ENCODE data around the gene ABHD8. TPM values are rescaled to one million over a fixed set of nuclear protein-coding genes. Genes with fewer than 3 reads are reported as not detected.
"Not testable (repeated sequence)": the region's sequence is repeated elsewhere in the genome, so short reads cannot be mapped to it uniquely, and the experiment has no call there.

Gene ABHD8
- total RNA-seq, 1 donor from 2014 or later: 8.5 TPM

DNA sequence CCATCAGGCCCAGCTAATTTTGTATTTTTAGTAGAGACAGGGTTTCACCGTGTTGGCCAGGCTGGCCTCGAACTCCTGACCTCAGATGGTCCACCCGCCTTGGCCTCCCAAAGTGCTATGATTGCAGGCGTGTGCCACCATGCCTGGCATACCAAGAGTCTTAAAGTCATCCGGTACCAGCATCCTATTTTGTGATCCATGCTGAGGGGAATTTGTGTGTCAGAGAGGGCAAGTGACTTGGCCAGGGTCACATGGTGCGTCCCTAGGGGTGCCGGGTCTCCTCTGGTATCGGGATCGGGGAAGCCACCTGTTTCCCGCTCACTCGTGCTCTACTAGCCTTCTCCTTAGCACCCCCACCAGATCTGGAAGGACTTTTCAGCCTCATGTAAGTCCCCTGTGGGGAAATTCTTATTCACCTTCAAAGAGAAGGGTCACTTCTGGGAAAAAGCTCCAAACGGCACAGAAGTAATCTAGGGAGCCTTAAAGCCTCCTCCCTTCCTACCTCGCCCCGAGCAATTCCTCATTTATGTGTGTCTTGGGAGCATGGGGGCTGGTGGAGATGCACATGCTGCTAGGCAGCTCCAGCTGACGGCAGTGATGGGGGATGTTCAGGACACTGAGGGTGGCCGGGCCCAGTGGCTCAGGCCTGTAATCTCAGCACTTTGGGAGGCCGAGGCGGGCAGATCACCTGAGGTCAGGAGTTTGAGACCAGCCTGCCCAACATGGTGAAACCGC is 27.6 kb downstream of the ABHD8 start:
- H3K9me3 Mint-ChIP-seq (ENCODE audit: unreplicated experiment): no peaks in the 10 kb centered on the region
- Histone ChIP-seq H3K4me2 (ENCODE audit: low read length) (no peak overlapping the region), H3K9ac (ENCODE audit: low read length) (no peak overlapping the region), H3K27ac (ENCODE audit: low read depth, low read length) (no peak overlapping the region), H3K4me1 (ENCODE audit: insufficient read depth, low read length) (no peaks in the 10 kb centered on the region), H3K36me3 (ENCODE audit: insufficient read depth, low read length) (peaks cover 16% of the 10 kb centered on the region), H3K79me2 (ENCODE audit: insufficient read depth, low read length) (no peaks in the 10 kb centered on the region), H3K9me3 (ENCODE audit: insufficient read depth, low read depth, low read length) (no peaks in the 10 kb centered on the region), H3K4me3 (ENCODE audit: insufficient read depth, low read depth, low read length) (no peak overlapping the region), H2AFZ (ENCODE audit: low read depth, low read length) (no peak overlapping the region), H4K20me1 (ENCODE audit: insufficient read depth, low read length) (no peaks in the 10 kb centered on the region), H3K27me3 (ENCODE audit: insufficient read depth, low read length) (no peaks in the 10 kb centered on the region)
- no peak overlapping the region for H3K27ac Mint-ChIP-seq (ENCODE audit: unreplicated experiment)
- DNase-seq (ENCODE audit: low read depth): no peak
- no peak for TF ChIP-seq EZH2 (IDR thresholded peaks at IDR 0.05; ENCODE audit: insufficient read depth, low read length)
- TF ChIP-seq, protein P1, sequence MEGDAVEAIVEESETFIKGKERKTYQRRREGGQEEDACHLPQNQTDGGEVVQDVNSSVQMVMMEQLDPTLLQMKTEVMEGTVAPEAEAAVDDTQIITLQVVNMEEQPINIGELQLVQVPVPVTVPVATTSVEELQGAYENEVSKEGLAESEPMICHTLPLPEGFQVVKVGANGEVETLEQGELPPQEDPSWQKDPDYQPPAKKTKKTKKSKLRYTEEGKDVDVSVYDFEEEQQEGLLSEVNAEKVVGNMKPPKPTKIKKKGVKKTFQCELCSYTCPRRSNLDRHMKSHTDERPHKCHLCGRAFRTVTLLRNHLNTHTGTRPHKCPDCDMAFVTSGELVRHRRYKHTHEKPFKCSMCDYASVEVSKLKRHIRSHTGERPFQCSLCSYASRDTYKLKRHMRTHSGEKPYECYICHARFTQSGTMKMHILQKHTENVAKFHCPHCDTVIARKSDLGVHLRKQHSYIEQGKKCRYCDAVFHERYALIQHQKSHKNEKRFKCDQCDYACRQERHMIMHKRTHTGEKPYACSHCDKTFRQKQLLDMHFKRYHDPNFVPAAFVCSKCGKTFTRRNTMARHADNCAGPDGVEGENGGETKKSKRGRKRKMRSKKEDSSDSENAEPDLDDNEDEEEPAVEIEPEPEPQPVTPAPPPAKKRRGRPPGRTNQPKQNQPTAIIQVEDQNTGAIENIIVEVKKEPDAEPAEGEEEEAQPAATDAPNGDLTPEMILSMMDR (IDR thresholded peaks at IDR 0.05; ENCODE audit: insufficient read depth, low read depth, low read length): no peak
- no peaks in the 10 kb centered on the region for H3K27me3 Mint-ChIP-seq (ENCODE audit: low read depth, unreplicated experiment)
- H3K4me3 Mint-ChIP-seq (ENCODE audit: unreplicated experiment): no peak overlapping the region
- no peak for FAIRE-seq
- no peaks in the 10 kb centered on the region for H3K4me1 Mint-ChIP-seq (ENCODE audit: low read depth, unreplicated experiment)
- H3K36me3 Mint-ChIP-seq (ENCODE audit: low read depth, unreplicated experiment): peaks cover 15% of the 10 kb centered on the region

DNA sequence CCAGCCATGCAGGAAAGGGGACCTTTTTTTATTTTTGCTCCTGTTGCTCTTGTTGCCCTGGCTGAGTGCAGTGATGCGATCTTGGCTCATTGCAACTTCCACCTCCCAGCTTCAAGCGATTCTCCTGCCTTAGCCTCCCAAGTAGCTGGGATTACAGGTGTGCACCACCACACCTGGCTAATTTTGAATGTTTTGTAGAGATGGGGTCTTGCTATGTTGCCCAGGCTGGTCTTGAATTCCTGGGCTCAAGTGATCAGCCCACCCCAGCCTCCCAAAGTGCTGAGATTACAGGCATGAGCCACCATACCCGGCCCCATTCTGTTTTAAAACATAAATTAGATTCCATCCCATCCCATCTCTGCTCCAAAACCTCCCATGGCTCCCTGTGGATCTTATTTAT is 28.3 kb downstream of the ABHD8 start:
- not testable (repeated sequence) for H3K4me3 Mint-ChIP-seq (ENCODE audit: unreplicated experiment); H2AFZ ChIP-seq (ENCODE audit: low read depth, low read length); H4K20me1 ChIP-seq (ENCODE audit: insufficient read depth, low read length); H3K4me1 Mint-ChIP-seq (ENCODE audit: low read depth, unreplicated experiment); H3K9me3 Mint-ChIP-seq (ENCODE audit: unreplicated experiment); H3K9ac ChIP-seq (ENCODE audit: low read length); H3K4me2 ChIP-seq (ENCODE audit: low read length); H3K4me1 ChIP-seq (ENCODE audit: insufficient read depth, low read length); H3K79me2 ChIP-seq (ENCODE audit: insufficient read depth, low read length); H3K27ac Mint-ChIP-seq (ENCODE audit: unreplicated experiment); H3K27ac ChIP-seq (ENCODE audit: low read depth, low read length); FAIRE-seq; H3K9me3 ChIP-seq (ENCODE audit: insufficient read depth, low read depth, low read length); H3K27me3 ChIP-seq (ENCODE audit: insufficient read depth, low read length); H3K27me3 Mint-ChIP-seq (ENCODE audit: low read depth, unreplicated experiment); DNase-seq (ENCODE audit: low read depth); H3K4me3 ChIP-seq (ENCODE audit: insufficient read depth, low read depth, low read length)
- H3K36me3 ChIP-seq (ENCODE audit: insufficient read depth, low read length): peaks cover 16% of the 10 kb centered on the region
- peaks cover 15% of the 10 kb centered on the region for H3K36me3 Mint-ChIP-seq (ENCODE audit: low read depth, unreplicated experiment)

DNA sequence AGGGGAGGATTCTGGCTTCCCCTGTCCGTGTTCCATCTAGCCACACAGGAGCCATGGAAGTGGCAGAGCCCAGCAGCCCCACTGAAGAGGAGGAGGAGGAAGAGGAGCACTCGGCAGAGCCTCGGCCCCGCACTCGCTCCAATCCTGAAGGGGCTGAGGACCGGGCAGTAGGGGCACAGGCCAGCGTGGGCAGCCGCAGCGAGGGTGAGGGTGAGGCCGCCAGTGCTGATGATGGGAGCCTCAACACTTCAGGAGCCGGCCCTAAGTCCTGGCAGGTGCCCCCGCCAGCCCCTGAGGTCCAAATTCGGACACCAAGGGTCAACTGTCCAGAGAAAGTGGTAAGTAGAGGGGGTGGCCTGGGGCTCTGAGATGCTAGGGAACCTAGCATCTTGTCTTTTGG is 34.5 kb downstream of the ABHD8 start:
- H3K27ac Mint-ChIP-seq (ENCODE audit: unreplicated experiment): peak overlapping the region; percentile 94
- peak overlapping the region; percentile 62 for H3K4me3 Mint-ChIP-seq (ENCODE audit: unreplicated experiment)
- Histone ChIP-seq H3K27ac (ENCODE audit: low read depth, low read length) (no peak overlapping the region), H3K79me2 (ENCODE audit: insufficient read depth, low read length) (peaks cover 16% of the 10 kb centered on the region), H4K20me1 (ENCODE audit: insufficient read depth, low read length) (no peaks in the 10 kb centered on the region), H3K9me3 (ENCODE audit: insufficient read depth, low read depth, low read length) (no peaks in the 10 kb centered on the region), H3K4me1 (ENCODE audit: insufficient read depth, low read length) (no peaks in the 10 kb centered on the region), H3K4me2 (ENCODE audit: low read length) (peak overlapping the region; percentile 92), H3K36me3 (ENCODE audit: insufficient read depth, low read length) (peaks cover 5% of the 10 kb centered on the region), H2AFZ (ENCODE audit: low read depth, low read length) (no peak overlapping the region), H3K9ac (ENCODE audit: low read length) (no peak overlapping the region), H3K4me3 (ENCODE audit: insufficient read depth, low read depth, low read length) (no peak overlapping the region), H3K27me3 (ENCODE audit: insufficient read depth, low read length) (no peaks in the 10 kb centered on the region)
- peaks cover 3% of the 10 kb centered on the region for H3K36me3 Mint-ChIP-seq (ENCODE audit: low read depth, unreplicated experiment)
- no peaks in the 10 kb centered on the region for H3K27me3 Mint-ChIP-seq (ENCODE audit: low read depth, unreplicated experiment)
- TF ChIP-seq EZH2 (IDR thresholded peaks at IDR 0.05; ENCODE audit: insufficient read depth, low read length): no peak
- TF ChIP-seq, protein P1 (IDR thresholded peaks at IDR 0.05; ENCODE audit: insufficient read depth, low read depth, low read length): no peak
- FAIRE-seq (no peak), DNase-seq (ENCODE audit: low read depth) (no peak)
- H3K4me1 Mint-ChIP-seq (ENCODE audit: low read depth, unreplicated experiment): peaks cover 2% of the 10 kb centered on the region
- H3K9me3 Mint-ChIP-seq (ENCODE audit: unreplicated experiment): no peaks in the 10 kb centered on the region

Data from astrocyte (in vitro differentiated cells and primary cell).